GM19397 (cell line): ENCODE measurements around the gene MCUB.
"Not testable (repeated sequence)": the region's sequence is repeated elsewhere in the genome, so short reads cannot be mapped to it uniquely, and the experiment has no call there.

ENCODE experiments used
- ATAC-seq: cut with Tn5 transposase; IDR thresholded peaks from one replicate; pipeline ENCODE4 v1.9.1; 2021; ENCODE audit warnings: mild to moderate bottlenecking, moderate library complexity; ENCODE audit not compliant: unreplicated experiment

Gene MCUB

GRCh38 chr4:109576462-109576861 lies 16.4 kb downstream of the MCUB start:
- ATAC-seq, result no peak

GRCh38 chr4:109578846-109579245 lies 18.8 kb downstream of the MCUB start:
- no peak for ATAC-seq

GRCh38 chr4:109579997-109580396 lies 20.0 kb downstream of the MCUB start:
- ATAC-seq, result not testable (repeated sequence)

- ATAC-seq, result peak; percentile 94
Measured at GRCh38 chr4:109588176-109588575, 28.1 kb downstream of the MCUB start.

DNA sequence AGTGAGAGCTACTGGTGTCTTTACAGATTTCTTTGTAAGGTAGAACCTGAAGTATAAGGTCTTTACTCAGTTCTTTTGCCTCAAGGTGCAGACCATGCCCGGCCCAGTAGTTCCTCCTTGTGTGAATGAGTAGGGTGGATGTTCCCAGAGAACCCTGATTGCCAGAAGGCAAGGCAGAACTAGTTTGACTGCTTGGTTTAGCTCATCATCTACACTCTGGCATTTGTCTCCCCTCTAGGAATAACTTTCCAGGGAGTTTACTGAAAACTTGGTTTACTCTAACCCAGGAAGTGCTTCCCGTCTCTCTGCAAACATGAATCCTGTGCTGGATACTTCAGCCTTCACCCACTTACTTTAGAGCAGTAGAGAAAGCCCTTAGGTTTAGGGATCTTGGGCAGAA lies 29.1 kb downstream of the MCUB start:
- ATAC-seq, result no peak

GRCh38 chr4:109589605-109590004 lies 29.6 kb downstream of the MCUB start:
- no peak for ATAC-seq

GRCh38 chr4:109590905-109591304 lies 30.9 kb downstream of the MCUB start:
- no peak for ATAC-seq

DNA sequence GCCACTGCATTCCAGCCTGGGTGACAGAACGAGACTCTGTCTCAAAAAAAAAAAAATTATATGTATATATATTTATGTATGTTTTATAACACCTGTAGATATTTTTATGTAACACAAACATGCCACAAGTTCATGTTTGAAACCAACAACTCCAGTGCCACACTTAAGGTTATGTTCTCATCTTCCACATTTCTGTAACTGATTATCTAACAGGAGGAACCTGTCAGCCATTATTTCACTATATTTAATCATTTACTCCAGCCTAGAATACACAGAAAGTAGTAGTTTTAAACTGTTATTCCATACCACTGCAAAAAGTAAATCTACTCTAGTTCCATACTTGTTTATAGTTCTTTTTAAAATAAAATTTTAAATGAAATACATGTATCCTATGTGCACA lies 32.3 kb downstream of the MCUB start:
- no peak for ATAC-seq

DNA sequence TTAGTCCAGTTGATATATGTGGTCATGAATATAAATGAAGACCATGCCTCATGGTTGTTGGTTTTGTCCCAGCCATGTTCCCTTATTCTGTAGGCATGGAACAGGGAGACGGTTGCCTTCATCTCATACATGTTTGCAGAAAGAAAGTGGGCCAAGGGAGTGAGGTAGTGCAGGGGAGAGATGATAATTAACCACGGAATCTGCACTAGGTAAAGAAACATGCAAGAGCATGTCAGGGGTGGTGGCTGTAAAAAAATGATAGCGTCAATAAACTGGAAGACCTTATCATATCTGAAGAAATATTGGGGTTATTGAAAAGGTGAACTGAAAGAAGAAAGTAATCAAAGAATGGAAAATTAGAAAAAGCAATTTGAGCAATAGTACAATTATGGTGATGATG lies 35.1 kb downstream of the MCUB start:
- ATAC-seq, result not testable (repeated sequence)

GRCh38 chr4:109596420-109597085 lies 36.5 kb downstream of the MCUB start:
- not testable (repeated sequence) for ATAC-seq

- no peak for ATAC-seq
Measured at GRCh38 chr4:109599046-109599652, 39.1 kb downstream of the MCUB start.

- no peak for ATAC-seq
Measured at GRCh38 chr4:109600431-109600830, 40.4 kb downstream of the MCUB start.

DNA sequence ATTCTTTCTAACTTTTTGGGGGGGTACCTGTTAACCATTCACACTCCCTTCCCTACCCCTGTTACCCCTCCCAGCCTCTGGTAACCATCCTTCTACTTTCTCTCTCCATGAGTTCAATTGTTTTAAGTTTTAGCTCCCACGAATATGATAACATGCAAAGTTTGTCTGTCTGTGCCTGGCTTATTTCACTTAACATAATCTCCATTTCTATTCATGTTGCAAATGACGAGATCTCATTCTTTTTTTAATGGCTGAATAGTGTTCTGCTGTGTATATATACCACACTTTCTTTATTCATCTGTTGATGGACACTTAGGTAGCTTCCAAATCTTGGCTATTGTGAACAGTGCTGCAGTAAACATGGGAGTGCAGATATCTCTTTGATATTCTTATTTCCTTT lies 41.3 kb downstream of the MCUB start:
- ATAC-seq, result no peak

DNA sequence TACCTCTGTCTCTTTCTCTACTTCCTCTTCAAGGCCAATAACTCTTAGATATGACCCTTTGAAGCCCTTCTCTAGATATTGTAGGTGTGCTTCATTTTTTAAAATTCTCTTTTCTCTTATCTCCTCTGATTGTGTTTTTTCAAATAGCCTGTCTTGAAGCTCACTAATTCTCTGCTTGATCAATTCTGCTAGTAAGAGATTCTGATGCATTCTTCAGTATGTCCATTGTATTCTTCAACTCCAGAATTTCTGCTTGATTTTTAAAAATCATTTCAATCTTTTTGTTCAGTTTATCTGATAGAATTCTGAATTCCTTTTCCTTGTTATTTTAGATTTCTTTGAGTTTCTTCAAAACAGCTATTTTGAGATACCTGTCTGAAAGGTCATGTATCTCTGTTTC lies 47.9 kb downstream of the MCUB start:
- ATAC-seq, result no peak

- ATAC-seq, result no peak
Measured at GRCh38 chr4:109608879-109609278, 48.8 kb downstream of the MCUB start.

GRCh38 chr4:109609431-109609830 lies 49.4 kb downstream of the MCUB start:
- no peak for ATAC-seq

- no peak for ATAC-seq
Measured at GRCh38 chr4:109610489-109610888, 50.4 kb downstream of the MCUB start.

GRCh38 chr4:109611045-109611646 lies 51.1 kb downstream of the MCUB start:
- no peak for ATAC-seq

- ATAC-seq, result no peak
Measured at GRCh38 chr4:109614015-109614414, 54.0 kb downstream of the MCUB start.

DNA sequence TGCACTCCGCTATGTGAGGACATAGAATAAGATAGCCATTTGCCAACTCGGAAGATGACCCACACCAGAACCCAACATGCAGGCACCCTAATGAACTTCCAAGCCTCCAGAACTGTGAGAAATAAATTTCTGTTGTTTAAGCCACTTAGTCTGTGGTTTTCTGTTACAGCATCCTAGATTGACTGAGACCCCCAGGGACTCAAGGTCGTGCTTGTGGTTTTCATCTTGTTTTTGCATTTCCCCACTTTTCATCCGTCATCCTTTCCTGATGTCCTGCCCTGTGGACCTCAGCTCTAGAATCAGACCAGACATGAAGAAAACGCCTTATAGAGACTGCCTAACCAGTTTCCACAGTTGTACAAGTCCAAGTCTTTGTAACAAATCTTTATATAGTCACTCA lies 54.4 kb downstream of the MCUB start:
- no peak for ATAC-seq

DNA sequence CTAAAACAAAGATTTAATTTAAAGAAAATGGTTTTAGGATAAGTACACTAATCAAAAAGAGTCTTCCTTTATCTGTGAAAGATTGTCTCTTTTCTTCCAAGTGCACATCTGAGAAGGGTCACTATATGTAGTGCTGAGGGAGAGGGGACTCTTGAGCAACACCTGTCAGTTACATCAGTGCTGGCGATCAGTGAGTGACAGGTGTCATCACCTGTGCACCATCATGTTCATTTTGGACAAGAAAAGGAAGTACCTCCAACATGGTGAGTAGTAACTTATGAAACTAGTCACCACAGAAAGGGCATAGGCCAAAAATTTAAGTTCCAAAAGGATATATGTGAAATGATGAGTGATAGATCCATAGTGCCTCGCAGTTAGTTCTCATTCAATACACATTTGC lies 55.7 kb downstream of the MCUB start:
- peak; percentile 54 for ATAC-seq

DNA sequence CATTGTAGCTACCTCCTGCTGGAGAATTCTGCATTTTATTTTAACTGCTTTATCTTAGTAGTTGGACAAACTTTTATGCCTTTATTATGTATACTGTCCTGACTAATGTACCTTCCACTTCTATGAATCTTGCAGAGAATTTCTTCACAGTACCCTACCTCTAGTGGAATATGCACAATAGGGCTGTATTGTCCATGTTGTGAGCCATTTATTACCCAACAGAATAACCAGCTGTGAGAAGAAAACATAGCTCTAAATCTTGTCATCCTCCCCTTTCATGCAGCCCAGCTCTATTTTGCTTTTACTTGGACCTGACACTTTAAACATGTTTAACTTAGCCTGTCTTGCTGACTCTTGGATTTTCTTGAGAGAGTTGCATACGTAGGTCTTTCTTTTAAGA lies 56.2 kb downstream of the MCUB start:
- ATAC-seq, result no peak
